ENCODE measurements around the gene ERC2. TPM values are rescaled to one million over a fixed set of nuclear protein-coding genes. Genes with fewer than 3 reads are reported as not detected.

The ERC2 gene
- total RNA-seq, 1 donor from 2014 or later, result 0.65 TPM

DNA sequence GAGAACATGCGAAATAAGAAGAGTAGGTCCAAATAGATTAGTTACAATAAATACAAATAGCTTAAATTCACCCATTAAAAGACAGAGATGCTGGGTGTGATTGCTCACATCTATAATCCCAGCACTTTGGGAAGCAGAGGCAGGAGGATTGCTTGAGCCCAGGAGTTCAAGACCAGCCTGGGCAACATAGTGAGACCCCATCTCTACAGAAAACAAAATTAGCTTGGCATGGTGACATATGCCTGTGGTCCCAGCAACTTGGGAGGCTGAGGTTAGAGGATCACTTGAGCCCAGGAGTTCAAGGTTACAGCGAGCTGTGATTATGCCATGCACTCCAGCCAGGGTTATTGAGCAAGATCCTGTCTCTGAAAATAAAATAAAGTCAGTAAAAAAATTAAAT, 872.1 kb downstream of the ERC2 start:
- no peak for DNase-seq (ENCODE audit: low spot score)
- no peak overlapping the region for H3K27ac Mint-ChIP-seq (ENCODE audit: unreplicated experiment)
- no peak overlapping the region for H3K4me3 Mint-ChIP-seq (ENCODE audit: unreplicated experiment)
- no peaks in the 10 kb centered on the region for H3K27me3 Mint-ChIP-seq (ENCODE audit: low read depth)
- peaks cover 2% of the 10 kb centered on the region for H3K36me3 Mint-ChIP-seq (ENCODE audit: low read depth)
- no peaks in the 10 kb centered on the region for H3K9me3 Mint-ChIP-seq (ENCODE audit: low read depth)
- TF ChIP-seq, protein P1, sequence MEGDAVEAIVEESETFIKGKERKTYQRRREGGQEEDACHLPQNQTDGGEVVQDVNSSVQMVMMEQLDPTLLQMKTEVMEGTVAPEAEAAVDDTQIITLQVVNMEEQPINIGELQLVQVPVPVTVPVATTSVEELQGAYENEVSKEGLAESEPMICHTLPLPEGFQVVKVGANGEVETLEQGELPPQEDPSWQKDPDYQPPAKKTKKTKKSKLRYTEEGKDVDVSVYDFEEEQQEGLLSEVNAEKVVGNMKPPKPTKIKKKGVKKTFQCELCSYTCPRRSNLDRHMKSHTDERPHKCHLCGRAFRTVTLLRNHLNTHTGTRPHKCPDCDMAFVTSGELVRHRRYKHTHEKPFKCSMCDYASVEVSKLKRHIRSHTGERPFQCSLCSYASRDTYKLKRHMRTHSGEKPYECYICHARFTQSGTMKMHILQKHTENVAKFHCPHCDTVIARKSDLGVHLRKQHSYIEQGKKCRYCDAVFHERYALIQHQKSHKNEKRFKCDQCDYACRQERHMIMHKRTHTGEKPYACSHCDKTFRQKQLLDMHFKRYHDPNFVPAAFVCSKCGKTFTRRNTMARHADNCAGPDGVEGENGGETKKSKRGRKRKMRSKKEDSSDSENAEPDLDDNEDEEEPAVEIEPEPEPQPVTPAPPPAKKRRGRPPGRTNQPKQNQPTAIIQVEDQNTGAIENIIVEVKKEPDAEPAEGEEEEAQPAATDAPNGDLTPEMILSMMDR (IDR thresholded peaks at IDR 0.05), result no peak
- peaks cover 6% of the 10 kb centered on the region for H3K4me1 Mint-ChIP-seq (ENCODE audit: low read depth)

DNA sequence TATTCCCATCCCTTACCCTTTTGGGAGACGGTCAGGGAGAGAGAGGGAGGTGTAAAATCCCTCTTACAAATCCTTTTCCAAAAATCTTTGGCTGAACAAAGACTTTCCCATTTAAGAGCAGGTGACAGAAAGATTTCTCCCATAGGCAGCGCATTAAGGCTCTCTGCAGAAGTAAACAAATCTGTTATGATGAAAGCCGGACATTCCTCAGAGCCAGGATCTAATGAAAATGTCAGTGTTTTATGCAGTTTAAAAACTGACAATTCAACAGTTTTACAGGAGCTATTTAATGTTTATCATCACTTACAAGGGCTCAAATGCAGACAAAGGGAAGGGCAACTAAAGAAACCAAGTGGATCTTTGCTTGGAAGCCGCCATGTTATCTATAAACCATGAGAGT, 872.8 kb downstream of the ERC2 start:
- no peaks in the 10 kb centered on the region for H3K27me3 Mint-ChIP-seq (ENCODE audit: low read depth)
- TF ChIP-seq, protein P1 (IDR thresholded peaks at IDR 0.05), result no peak

DNA sequence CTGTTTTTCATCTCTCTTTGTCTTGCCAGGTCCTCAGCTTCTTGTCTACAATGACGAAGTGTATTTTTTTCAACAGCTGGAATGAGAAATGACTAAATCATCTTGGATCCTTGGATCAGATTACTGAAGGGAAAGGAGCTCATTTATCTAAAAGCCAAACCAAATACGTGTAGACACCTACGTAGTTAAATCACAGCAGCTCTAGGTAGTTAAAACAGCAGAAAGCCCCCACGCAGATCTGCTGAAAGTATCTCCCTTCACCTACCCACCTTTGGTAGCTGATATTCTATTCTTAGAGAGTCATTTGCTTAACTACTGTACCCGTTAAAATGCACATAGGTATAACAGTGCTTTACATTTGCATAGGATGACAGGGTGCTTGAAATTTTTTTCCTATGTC, 875.7 kb downstream of the ERC2 start:
- Mint-ChIP-seq H3K4me1 (ENCODE audit: low read depth) (peaks cover 6% of the 10 kb centered on the region), H3K27ac (ENCODE audit: unreplicated experiment) (no peak overlapping the region), H3K36me3 (ENCODE audit: low read depth) (peaks cover 2% of the 10 kb centered on the region), H3K4me3 (ENCODE audit: unreplicated experiment) (no peak overlapping the region), H3K27me3 (ENCODE audit: low read depth) (no peaks in the 10 kb centered on the region), H3K9me3 (ENCODE audit: low read depth) (no peaks in the 10 kb centered on the region)
- DNase-seq (ENCODE audit: low spot score), result no peak
- TF ChIP-seq, protein P1 (IDR thresholded peaks at IDR 0.05), result no peak

More for the DNA sequence above, 872.8 kb downstream of the ERC2 start:
- Mint-ChIP-seq H3K9me3 (ENCODE audit: low read depth) (no peaks in the 10 kb centered on the region), H3K4me1 (ENCODE audit: low read depth) (peaks cover 6% of the 10 kb centered on the region), H3K4me3 (ENCODE audit: unreplicated experiment) (no peak overlapping the region), H3K36me3 (ENCODE audit: low read depth) (peaks cover 2% of the 10 kb centered on the region), H3K27ac (ENCODE audit: unreplicated experiment) (no peak overlapping the region)
- DNase-seq (ENCODE audit: low spot score), result no peak

DNA sequence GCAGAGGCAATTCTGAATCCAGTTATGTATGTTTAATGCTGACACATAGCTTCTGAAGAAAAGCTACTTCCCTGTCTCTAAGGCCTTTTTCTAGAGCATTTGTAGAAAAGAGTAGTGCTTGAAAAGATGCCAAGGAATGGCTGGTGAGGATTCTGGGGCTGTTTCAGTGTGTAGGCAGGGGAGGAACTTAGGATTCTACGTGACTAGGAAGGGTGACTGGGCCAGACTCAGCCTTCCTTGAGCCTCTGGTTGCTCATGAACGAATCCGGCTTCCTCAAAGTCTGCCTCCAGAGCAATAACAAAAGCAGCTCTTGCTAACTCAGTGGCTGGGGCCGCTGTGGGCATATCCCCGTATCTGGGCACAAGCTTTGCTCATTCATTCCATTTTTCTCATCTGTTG, 876.4 kb downstream of the ERC2 start:
- Mint-ChIP-seq H3K4me1 (ENCODE audit: low read depth) (peaks cover 6% of the 10 kb centered on the region), H3K4me3 (ENCODE audit: unreplicated experiment) (no peak overlapping the region), H3K36me3 (ENCODE audit: low read depth) (peaks cover 2% of the 10 kb centered on the region), H3K9me3 (ENCODE audit: low read depth) (no peaks in the 10 kb centered on the region), H3K27ac (ENCODE audit: unreplicated experiment) (peak overlapping the region; percentile 29), H3K27me3 (ENCODE audit: low read depth) (no peaks in the 10 kb centered on the region)
- DNase-seq (ENCODE audit: low spot score), result no peak
- TF ChIP-seq, protein P1 (IDR thresholded peaks at IDR 0.05), result no peak

DNA sequence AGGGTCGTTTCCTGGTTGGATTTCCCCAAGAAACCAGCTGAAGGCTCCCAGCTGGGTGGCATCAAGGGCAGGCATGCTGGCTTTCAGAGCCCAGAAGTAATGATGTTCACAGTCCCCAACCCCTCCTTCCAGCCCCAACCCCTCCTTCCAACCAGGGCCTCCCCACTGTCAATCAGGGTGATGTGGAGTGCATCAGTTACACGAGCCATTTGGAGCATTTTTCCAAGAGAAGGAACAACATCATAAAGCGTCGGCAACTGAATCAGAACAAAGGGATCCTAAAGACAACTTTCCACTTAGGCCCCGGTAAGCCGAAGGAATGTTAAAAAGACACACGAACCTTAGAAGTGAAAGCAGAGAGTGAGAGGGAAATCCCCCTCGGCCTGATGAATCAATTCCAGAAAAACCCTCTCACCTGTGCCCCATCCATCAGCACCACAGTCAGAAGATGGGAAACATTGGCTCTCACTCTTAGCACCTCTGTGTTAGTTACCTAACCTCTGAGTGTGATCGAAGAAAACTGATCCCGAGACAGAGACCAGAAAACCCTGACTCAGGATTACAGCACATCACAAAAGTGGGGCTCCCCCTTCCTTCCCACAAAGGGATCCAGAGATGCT, 880.0 kb downstream of the ERC2 start:
- TF ChIP-seq, protein P1 (IDR thresholded peaks at IDR 0.05), result no peak
- Mint-ChIP-seq H3K36me3 (ENCODE audit: low read depth) (no peaks in the 10 kb centered on the region), H3K27ac (ENCODE audit: unreplicated experiment) (no peak overlapping the region), H3K4me1 (ENCODE audit: low read depth) (peaks cover 6% of the 10 kb centered on the region), H3K9me3 (ENCODE audit: low read depth) (no peaks in the 10 kb centered on the region), H3K4me3 (ENCODE audit: unreplicated experiment) (no peak overlapping the region), H3K27me3 (ENCODE audit: low read depth) (no peaks in the 10 kb centered on the region)
- no peak for DNase-seq (ENCODE audit: low spot score)

Data from chondrocyte (in vitro differentiated cells).